ENCODE measurements around the gene IGLON5. TPM values are rescaled to one million over a fixed set of nuclear protein-coding genes. Genes with fewer than 3 reads are reported as not detected.
A peak's percentile ranks its signal among the peaks of the same experiment; 100 is the strongest.

IGLON5 gene
- polyA plus RNA-seq, 3 donors, result 1.9 to 4.7 (median 3.5) TPM

DNA sequence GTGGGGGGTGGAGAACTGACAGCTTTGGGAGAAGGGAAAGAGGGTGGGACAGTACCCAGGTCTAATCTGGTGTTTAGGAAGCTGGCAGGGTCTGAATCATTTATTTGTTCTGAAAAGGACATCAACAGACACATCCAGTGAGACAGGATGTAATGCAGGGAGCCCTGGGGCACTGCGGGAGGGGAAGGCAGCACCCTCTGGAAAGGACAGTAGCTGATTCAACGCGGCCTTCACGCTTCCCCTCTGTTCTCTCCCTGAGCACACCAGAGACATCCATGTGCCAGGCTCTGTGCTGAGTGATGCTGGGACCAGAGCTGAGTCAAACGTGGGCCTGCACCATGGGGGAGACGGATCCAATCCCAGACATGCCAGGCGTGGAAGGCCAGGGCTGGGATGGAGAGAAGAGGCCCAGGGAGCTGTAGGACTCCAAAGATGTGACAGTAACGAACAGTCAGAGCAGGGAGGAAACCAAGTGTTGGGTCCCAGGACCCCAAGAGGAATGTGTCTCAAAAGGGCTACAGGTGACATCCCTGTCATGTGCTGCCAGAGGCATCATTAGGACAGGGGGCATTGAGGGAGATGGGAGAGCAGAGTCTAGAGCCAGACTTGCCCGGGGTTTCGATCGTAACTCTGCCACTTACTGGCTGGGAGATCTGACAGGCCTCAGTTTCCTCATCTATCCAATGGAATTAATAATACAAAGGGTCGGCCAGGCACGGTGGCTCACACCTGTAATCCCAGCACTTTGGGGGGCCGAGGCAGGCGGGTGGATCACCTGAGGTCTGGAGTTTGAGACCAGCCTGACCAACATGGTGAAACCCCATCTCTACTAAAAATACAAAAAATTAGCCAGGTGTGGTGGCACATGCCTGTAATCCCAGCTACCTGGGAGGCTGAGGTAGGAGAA, 53.0 kb downstream of the IGLON5 start:
- DNase-seq, result no peak

- no peak for DNase-seq
These were observed 53.9 kb downstream of the IGLON5 start for GRCh38 chr19:51365211-51365964.

DNA sequence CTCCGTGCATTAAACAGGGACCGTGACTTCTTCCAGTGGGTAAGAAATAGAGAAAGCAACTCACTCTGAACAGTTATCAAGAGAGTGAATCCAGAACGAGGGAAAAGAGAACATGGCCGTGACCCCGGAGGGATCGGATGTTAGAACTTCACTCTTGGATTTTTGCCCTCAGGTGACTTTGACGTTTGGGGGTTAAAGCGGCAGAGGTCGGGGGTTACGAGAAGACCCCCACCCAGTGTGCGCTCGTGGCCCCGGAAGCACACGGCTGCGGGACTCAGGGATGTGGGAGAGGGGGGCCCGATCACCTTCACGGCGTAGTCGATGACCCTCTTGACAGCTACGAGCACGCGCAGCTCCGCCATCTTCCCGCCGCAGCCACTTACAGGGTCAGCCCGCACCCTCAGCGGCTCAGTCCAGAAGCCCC, 54.5 kb downstream of the IGLON5 start, which contains the start of gene ETFB:
ETFB (minus strand) TSS at position 424 of the 424 bp plus-strand sequence; CDS start at position 362, 62 bp downstream.
- DNase-seq, result no peak

- peak; percentile 98 for DNase-seq
These were observed 55.2 kb downstream of the IGLON5 start for GRCh38 chr19:51366389-51367254.

DNA sequence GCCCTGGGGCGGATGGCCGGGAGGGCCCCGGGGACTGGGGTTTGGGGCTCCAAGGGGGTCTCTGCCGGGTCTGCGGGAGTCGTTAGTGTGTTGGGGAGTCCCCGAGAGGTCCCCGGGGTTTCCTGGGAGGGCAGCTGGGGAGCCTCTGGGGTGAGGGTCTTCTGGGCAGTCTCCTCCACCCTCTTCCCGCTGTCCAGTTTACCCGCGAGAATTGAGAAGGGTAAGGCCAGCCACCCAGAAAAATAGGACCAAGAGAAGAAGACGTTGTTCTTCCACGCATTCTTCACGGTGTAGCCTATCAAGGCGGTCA, 55.8 kb downstream of the IGLON5 start:
- no peak for DNase-seq

- peak; percentile 98 for DNase-seq
These were observed 56.3 kb downstream of the IGLON5 start for GRCh38 chr19:51367565-51368365.

DNA sequence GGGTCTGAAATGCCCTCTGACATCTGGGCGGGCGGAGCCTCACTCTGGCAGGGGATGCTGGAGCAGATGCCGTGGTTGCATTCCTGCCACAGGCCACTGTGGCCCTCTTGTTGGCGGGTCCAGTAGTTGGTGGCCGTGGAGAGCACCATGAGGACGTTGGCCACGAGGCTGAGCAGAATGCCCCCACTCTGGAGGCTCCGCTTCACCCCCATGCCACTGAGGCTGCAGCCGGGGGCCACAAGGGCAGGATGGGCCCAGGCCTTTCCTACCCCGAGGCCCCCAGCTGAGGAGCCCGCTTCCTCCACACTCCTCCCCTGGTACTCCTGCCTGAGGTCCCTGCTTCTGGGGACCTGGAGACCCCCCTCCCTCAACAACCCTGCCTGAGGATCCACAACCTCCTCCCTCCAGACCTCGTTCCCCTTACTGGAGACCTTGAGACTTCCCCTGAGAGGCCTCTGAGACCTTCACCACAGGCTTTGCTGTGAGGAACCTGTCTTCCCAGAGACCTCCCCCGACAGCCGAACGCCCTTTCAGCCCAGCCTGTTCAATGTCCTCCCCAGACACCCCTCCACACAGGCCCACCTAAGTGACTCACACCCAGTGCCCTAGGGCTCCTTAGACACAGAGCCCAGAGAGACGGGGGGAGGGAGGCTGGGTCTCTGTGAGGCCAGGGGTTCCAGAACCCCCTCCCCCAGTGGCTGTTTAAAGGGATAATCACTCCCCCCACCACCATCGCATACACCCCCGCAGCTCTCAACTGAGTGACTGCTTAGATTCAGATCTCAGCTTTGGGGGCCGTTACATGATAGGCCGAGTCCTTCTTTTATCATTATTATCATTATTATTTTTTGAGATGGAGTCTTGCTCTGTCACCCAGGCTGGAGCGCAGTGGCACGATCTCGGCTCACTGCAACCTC, 57.2 kb downstream of the IGLON5 start, which contains the start of gene CLDND2:
CLDND2 (minus strand) TSS at position 638 of the 917 bp plus-strand sequence; CDS start at position 212, 426 bp downstream.
- no peak for DNase-seq

GRCh38 chr19:51370230-51370629, 58.8 kb downstream of the IGLON5 start:
- DNase-seq, result no peak

DNA sequence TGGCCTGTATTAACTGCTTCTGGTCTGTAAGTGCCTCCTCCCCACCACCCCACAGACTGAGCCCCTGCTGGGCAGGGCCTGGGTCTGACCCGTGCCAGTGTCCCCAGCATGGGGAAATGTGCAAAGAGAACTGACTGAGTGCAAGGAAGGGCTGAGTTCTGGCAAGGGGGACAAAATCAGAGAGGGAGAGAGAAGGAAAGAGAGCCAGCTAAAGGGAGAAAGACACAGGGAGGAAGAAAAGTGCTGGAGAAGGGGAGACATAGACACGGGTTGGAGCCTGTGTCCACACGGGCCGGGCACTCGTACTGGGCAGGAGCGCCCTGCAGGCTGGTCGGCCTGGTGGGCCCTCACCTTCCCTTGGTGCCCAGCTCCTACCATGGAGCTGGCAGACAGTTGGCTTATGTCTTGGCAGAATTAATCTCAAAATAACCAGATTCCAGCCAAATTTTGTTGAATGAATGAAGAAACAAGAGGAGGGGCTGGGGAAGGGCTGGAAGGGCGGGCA, 59.8 kb downstream of the IGLON5 start:
- DNase-seq, result no peak

DNA sequence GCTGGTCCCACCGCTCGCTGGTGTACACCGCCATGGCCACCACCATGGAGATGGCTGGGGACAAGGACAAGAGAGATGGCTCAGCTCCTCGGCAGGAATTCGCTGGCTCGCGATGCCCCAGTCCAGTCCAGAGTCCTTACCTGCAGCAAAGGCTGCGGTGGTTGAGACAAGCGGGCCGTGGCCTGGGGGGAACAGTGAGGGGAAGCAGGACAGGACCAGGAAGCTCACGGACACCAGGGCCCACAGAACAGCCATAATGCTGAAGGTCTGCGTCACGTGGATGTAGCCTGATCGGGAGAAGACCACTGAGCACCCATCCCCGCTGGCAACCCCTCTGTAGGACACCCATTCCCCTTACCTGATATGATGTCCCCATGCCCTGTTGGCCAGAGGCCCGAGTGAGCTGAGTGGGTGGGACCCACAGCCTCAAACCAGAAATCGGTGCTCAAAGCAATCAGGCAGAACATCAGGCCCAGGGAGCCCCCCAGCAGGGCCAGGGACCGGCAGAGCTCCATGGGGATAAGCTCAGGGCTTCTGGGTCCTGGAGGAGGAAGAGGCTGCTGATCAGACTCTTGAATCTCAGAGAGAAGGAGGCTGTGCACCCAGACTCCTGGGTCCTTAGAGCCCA, 60.7 kb downstream of the IGLON5 start:
- DNase-seq, result no peak

DNA sequence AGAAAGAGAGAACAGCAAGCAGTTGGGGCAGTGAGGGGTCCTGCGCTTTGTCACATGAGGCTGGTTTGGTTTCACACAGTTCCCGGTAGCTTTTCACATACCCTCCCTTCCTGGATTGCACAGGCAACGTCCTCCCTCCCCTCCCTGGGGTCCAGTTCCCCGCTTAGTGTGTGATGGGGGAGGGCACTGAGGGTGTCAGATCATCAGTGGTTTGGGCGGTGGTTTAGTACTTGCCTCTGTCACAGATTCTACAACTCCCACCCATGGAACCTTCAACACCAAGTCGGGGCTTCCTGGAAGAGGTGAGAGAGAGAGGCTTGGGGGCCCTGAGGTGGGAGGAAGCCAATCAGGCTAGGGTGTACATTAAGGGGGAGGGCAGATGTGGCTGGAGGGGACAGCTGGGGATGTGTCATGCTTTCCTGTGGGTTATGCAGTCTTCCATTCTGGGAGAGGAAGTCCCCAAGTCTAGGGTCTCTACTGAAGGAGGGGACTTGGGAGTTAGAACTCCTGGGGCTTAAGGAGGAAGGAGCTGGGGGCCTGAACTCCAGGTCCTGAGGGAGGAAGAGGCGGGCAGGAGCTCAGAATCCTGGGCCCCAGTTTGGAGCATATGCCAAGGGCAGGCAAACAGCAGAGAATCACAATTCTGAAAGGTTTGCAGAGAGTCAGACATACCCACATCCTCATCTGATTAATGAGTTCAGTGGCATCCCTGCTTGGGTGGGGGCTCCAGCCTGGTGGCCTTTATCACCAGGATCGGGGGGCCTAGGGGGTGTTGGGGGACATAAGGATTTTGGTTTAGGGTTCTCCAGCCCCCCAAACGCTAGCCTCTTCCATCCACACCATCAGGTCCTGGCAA, 61.4 kb downstream of the IGLON5 start, which contains the start of gene NKG7:
NKG7 (minus strand) TSS at position 6 of the 856 bp plus-strand sequence. CDS start 119 bp downstream, outside the sequence.
- no peak for DNase-seq

DNA sequence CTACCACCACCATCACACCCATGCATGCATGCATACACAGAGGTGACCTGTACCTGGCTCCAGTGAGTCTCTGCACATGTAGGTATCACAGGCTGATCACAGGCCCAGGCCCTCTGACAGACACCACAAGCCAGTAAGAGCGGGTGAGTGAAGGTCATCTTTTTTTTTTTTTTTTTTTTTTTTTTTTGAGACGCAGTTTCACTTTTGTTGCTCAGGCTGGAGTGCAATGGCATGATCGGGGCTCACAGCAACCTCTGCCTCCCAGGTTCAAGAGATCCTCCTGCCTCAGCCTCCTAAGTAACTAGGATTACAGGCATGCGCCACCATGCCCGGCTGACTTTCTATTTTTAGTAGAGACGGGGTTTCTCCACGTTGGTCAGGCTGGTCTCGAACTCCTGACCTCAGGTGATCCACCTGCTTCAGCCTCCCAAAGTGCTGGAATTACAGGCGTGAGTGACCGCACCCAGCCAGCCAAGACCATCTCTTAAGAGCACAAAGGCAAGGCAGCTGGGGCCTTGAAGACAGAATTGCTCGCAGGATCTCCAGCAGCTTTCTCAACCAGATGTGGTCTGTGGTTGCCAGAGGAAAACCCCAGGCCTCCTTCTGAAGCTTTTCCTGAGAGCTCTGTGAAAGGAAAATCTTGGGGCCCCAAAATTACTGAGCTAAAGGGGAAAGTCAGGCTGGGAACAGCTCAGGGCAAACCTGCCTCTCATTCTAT, 64.2 kb downstream of the IGLON5 start:
- DNase-seq, result no peak

DNA sequence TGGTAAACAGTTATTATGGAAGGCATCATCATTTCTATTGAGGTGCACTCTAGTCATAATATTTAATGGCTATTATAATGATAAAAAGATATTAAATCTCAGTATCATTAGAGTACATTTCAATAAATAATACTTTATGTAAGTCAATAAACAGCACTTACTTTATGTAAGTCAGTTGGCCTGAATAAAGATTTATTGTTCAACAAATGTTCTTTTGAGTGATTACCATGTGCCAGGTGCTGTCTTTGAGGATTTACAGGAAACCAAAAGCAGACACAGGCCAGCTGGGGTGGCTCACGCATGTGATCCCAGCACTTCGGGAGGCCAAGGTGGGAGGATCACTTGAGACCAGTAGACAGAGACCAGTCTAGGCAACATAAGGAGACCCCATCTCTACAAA, 66.0 kb downstream of the IGLON5 start:
- DNase-seq, result no peak

DNA sequence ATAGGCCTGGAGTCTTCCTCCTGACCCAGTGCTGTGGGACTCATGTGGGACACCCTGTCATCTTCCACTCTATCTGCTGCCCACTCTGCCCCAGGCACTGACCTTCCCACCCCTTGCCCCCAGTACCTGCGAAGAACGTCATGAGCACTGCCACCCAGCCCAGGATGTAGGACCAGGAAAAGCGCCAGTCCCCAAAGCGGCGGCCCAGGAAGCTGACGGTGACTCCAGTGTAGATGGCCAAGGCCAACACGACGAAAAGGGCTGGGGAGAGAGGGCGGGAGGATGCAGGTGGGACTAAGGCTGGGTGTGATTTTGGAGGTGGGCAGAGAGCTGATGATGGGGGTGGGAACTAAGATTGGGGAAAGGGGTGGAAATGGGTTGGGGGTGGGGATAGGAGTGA, 68.9 kb downstream of the IGLON5 start:
- DNase-seq, result no peak

Data from renal pelvis (tissue), 4 donors.